GM12875 (cell line): ENCODE measurements around the gene C16orf96.

Source experiments
- H3K4me3 ChIP-seq: one replicate; pipeline ENCODE4 v1.5.1; 2011; ENCODE audit warnings: low read depth, low read length, control low read depth
- TF ChIP-seq, protein P1 (sequence below): IDR thresholded peaks from 2 replicates; pipeline ENCODE4 v1.5.1; 2011; ENCODE audit warnings: low read depth, mild to moderate bottlenecking, control low read depth, inconsistent platforms, low read length, moderate library complexity, borderline replicate concordance; ENCODE audit not compliant: insufficient read depth

C16orf96 gene

GRCh38 chr16:4618645-4619418 lies 62.7 kb downstream of the C16orf96 start:
- H3K4me3 ChIP-seq: no peak overlapping the region
- TF ChIP-seq, protein P1, sequence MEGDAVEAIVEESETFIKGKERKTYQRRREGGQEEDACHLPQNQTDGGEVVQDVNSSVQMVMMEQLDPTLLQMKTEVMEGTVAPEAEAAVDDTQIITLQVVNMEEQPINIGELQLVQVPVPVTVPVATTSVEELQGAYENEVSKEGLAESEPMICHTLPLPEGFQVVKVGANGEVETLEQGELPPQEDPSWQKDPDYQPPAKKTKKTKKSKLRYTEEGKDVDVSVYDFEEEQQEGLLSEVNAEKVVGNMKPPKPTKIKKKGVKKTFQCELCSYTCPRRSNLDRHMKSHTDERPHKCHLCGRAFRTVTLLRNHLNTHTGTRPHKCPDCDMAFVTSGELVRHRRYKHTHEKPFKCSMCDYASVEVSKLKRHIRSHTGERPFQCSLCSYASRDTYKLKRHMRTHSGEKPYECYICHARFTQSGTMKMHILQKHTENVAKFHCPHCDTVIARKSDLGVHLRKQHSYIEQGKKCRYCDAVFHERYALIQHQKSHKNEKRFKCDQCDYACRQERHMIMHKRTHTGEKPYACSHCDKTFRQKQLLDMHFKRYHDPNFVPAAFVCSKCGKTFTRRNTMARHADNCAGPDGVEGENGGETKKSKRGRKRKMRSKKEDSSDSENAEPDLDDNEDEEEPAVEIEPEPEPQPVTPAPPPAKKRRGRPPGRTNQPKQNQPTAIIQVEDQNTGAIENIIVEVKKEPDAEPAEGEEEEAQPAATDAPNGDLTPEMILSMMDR: no peak

DNA sequence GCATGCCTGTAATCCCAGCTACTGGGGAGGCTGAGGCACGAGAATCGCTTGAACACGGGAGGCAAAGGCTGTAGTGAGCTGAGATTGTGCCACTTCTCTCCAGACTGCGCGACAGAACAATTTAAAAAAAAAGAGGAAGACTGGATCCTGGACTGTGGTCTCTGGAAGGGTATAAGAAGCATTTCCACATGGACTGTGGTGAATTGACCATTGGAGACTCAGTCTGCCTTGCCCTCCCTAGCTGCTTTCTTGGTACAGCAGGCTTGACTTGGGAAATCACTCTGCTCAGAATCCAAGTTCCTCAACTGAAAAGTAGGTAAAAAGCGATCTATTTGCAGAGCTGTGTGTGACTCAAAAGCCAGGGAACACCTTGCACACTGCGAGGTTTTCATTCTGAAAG lies 67.5 kb downstream of the C16orf96 start:
- no peak overlapping the region for H3K4me3 ChIP-seq
- TF ChIP-seq, protein P1: no peak

- peak within 1 kb of the TSS; percentile 91 for H3K4me3 ChIP-seq
- TF ChIP-seq, protein P1: peak; percentile 96
Observed at GRCh38 chr16:4624015-4624826, 68.1 kb downstream of the C16orf96 start, which contains the start of gene MGRN1. MGRN1 (plus strand) TSS chr16:4624826; CDS start chr16:4624961, 135 bp downstream.

DNA sequence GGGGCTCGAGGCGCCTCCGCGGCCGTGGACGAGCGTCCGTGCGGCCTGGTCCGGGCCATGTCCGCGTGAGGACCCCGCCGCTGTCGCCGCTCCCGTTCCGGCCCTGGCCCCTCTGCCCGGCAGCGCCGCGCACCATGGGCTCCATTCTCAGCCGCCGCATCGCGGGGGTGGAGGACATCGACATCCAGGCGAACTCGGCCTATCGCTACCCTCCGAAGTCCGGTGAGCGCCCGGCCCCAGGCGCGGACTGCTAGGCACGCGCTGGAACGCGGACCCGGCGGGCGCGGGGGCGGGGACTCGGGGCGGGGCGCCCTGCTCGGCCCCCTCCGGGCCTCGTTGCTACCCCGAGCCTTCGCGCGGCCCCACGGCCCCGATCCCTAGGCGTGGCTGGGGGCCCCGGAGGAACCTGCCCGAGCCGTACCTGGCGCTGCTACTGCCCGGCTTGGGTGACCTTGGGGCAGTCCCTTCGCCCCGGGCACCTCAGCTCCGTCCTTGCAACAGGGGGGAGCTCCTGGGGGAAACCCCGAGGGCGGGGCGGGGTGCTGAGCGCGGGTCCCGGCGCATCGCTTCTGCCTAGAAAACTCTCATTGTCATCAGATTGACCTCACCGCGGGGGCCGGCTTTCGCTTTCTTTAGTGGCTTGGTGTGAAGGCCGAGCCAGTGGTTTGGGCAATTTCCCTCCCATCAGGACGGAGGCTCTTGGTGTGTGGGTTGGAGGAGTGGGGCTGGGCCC lies 68.9 kb downstream of the C16orf96 start:
- peak overlapping the region; percentile 91 for H3K4me3 ChIP-seq
- TF ChIP-seq, protein P1: no peak

DNA sequence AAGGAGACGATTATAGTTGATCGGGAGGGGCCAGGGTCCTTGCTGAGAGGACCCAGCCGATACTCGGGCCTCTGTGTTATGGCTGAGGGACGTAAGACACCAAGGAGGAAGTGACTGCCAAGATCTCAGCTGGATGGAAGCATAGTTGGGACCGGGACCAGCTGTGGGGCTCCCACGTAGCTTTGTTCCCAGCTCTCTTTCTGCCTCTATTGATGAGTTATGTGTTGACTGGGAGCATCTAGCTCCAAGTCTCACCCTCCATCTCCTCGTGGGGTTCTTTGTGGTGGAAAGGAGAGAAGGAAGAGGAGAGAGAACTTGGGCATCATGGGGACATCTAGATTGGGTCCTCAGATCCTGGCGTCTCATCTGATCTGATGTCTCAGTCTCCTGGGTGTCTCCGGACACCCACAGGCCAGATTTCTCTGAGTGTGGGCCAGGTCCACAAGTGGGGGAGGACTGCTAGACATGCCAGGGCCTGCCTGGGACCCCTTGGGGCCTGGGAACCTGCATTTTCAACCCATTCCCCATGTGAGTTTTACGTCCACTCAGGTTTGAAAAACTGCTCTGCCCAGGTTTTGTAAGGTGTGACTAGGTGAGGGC lies 69.5 kb downstream of the C16orf96 start:
- TF ChIP-seq, protein P1: no peak
- peak overlapping the region; percentile 91 for H3K4me3 ChIP-seq

DNA sequence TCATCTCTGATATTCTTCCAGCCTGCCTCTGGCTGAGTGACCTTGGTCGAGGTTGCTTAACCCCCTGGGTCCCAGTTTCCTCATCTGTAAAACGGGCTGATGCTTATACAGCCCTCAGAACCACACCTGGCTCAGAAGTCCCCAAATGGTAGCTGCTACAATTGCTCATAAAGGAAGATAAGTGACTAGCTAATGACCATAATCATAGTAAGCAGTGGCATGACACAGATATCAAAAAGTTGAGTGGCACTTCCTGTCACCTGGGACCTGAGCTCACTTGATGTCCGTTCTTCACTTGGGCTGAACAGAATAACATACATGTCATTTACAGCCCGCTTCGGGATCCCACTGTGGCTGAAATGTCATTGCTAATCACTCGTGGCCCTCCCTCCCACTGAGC lies 70.3 kb downstream of the C16orf96 start:
- H3K4me3 ChIP-seq: peak overlapping the region; percentile 91
- TF ChIP-seq, protein P1: no peak
